ENCODE results near the gene CTSE.

CTSE gene

DNA sequence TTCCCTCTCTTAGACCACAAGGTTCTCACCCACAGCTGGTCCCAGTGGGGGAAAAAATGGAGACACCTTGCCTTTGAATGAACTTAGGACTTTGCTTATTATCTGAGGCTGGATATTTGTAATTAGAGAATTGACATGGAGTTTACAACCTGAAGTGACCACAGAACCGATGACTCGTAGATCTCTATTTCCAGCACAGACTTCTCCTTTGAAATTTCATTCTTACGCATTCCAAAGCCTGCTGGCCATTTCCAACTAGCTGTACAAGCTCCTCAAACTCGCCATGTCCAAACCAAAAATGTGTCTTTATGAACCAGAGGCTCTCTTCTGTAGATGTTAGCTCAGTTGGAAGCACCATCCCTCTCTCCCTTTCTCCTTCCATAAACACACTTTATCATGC is 32.5 kb downstream of the CTSE start:
- DNase-seq (ENCODE audit: low spot score) = no peak

DNA sequence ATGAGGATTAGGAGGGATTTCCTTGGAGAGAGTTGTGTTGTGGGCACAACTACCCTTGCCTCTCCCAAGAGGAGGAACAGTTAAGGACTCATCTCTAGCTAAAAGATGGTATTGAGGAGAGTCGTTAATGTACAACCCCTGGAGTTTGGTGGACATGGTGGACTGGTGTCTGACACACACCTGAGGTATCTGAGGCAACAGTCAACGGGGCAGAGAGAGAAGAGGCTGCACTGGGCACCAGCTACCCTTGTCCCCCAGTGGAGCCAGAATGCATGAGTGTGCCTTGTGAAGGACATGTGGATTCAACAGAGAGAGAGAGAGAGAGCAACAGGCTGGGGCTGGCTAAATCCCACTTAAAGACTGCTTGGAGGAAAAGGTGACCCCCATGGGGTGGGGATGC is 33.5 kb downstream of the CTSE start:
- no peak for DNase-seq (ENCODE audit: low spot score)

DNA sequence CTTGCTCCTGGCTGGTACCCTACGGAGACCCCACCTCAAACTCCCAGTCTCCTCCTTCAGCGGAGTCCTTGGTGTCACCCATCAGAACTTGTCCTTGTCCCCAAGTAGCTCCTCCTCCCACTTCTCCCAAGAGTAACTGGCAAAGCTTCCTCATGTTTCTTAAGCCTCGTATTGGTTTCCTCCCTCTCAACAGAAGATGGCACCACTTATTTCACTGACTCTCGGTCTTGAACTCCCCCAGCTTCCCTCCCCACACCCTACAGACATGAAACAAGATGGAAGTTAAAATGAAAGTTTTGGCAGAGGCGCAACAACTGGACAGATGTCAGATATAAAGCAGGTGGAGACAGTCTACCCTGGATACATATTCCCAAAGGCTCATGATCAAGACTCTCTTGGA is 33.9 kb downstream of the CTSE start:
- DNase-seq (ENCODE audit: low spot score) = no peak

DNA sequence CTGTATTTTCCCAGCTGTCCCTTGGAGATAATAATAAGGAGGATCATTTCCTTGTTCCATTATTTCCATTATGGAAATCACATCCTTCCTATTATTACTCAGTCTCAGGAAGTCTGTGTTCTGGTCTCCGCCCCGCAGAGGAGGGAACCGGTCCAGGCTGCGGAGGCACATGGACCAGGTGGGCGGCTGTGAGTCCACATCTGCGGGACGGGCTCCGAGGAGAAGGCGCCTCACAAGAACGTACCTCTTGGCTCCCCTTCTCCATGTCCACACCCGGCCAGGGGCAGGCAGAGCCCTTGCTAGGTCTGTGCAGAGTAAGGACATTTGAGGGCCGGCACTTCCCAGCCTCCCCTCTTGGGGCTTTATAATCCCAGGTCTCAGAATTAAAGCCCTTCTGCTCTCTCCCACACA is 35.1 kb downstream of the CTSE start:
- DNase-seq (ENCODE audit: low spot score) = no peak

DNA sequence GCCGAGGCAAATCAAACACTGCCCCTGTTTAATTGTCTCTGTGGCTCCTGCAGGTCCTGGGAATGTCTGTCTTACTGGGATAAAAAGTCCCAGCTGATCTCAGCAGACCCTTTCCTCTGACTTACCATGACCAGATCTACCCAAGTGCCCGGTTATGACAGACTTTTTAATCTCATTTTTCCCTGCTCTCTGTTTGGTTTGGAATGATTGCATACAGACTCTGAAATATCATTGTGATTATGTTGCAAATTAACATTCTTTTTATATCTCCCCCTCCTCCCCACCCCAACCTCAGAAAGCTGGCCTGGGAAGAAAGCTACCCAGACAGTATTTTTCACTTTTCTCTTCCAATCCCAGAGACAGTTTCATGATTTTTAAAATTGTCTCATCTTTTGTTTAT is 36.8 kb downstream of the CTSE start:
- no peak for DNase-seq (ENCODE audit: low spot score)

DNA sequence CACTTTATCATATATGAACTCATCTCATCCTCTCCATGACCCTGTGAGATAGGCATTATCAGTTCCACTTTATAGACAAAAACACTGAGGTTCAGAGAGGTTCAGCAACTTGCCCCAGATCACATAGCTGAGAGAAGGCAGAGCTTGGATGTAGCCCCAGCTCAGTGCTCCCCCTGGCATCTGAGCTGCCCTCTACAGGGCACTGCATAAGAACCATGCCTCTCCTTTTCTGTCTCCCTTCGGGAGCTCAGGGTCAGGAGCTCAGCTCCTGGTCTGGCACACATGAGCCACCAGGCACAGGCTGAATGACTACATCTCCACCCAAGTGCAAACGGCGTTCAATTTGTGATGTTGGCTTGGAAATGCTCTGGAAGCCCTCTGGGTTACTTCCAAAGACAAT is 37.4 kb downstream of the CTSE start:
- no peak for DNase-seq (ENCODE audit: low spot score)

DNA sequence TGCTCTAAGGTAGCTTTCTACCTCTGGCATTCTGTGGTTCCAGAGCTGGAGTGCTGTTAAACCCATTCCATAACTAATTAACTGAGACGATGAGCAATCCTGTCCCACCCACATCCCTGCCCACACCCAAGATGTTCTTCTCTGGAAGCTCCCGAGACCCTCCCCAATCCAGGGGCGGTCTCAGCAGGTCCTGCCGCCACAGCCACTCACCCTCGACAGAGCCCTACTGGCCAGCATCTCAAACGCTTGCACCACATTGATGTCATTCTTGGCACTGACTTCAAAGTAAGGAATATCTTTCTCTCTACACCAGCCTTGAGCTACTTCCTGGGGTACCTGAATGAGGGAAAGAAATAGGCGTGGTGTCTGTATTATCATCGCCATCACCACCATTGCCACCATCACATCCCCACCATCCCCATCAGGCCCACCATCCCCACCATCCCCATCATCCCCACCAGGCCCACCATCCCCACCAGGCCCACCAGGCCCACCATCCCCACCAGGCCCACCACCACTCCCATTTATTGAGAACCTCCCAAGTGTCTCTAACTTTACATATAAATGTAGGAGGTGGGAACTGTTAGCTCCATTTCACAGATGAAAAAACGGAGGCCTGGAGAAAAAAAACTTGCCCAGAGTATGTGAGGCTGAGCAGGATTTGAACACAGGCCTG is 38.2 kb downstream of the CTSE start:
- no peak for DNase-seq (ENCODE audit: low spot score)

DNA sequence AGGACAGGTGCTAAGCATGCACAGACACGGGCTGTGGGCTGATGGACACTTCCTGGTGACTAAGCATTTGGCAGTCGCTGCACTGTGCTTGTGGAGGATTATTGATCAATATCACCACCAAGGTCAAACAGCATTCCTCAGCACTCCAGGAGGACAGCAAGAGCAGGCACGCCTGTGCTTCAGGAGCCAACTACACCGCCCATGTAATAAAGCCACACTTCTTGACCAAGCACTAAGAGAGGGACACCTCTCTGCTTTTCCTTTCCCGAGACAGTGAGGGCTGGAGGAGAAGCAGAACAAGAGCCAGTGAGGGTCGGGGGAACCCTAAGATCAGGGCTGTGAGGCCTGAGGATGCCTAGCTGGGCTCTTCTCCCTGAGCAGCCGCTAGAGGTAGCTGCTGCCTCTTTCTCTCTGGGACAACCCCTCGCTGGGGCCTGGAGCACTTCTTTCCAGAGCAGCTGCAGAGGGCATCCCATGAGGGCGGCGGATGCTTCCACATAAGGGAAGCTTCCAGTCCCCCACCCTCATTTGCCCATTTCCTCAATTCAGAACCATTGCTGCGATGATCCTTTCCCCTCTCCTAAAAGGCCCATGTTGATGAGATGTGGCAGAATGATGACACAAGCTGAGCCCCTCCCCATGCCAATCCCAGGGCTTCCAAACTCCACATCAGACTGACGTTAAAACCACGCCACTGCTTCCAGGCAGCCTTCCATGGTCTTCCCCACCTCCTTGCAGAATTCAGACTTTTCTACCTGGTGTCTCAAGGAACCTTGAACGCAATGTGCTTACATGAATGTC is 39.6 kb downstream of the CTSE start:
- peak; percentile 39 for DNase-seq (ENCODE audit: low spot score)

DNA sequence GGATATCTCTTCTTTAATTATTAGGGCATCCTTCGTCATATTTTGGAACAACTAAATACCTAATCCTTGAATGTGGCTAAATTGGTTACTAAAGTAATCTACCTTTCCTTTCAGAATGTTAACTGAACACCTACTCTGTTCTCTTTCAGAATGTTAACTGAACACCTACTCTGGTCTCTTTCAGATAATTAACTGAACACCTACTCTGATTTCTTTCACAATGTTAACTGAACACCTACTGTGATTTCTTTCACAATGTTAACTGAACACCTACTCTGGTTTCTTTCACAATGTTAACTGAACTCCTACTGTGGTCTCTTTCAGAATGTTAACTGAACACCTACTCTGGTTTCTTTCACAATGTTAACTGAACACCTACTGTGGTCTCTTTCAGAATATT is 42.4 kb downstream of the CTSE start:
- DNase-seq (ENCODE audit: low spot score) = no peak

DNA sequence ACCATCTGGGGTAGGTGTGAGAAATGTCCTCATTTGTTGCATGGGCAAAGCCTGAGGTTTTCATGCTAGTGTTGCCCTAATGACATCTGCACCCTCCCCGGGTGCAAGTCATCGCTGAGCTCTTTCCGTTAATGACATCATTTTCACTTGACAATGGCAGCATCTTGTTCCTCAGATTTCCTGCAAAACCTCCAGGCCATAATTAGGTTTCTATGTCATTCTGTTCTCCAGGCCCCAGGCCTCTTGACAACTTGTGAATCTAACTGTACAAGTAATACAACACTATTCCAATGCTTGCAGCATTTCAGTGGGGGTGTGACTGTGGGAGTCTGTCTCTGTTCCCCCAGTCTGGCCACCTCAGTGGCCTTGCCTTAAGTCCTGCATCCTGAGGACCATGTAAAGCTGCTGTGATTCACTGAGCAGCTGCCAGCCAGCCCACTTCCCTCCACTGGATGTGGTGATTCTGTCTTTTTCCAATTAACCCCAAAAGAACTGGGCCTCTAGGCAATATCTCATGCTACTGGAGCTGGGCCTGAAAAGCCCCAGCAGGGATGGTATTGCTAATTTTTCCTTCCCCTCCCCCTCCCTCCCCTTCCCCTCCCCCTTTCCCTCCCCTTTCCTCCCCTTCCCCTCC is 43.3 kb downstream of the CTSE start:
- no peak for DNase-seq (ENCODE audit: low spot score)

DNA sequence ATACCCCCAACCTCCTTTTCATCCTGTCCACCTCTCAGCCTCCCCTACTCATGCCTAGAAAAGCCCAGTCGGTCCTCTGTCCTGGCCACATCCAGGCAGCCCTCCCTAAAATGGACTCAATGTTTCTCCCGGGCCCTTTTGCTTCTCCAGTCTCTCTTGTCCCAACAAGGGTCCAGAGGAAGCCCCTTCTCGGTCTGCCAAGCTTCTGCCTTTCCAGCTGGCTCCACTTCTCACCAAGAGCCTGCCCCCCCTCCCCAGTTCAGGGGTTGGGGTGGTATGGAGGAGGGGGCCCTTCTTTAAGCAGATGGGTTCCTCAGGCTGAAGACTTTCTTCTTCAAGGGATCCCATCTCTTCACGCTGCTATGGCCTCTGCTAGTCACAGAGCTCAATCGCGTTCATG is 44.4 kb downstream of the CTSE start:
- no peak for DNase-seq (ENCODE audit: low spot score)

DNA sequence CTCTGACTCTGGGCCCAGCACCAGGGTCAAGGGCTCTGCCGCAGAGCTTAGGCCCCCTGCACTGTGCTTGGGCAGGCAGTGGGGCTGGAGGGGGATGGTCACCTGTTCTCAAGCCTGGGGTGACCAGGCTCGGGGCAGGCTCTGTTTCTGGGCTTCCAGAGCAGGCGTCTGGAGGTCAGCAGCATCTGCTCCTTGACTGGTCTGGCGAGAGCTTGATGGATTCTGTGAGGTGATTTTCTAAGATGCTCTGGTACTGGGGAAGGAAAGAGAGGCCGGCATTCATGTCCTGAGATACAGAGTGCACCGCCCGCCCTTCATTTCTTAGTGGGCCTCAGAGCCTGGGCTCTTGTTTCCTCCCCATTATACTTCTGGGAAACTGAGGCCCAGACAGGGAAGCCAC is 45.0 kb downstream of the CTSE start:
- DNase-seq (ENCODE audit: low spot score) = no peak

DNA sequence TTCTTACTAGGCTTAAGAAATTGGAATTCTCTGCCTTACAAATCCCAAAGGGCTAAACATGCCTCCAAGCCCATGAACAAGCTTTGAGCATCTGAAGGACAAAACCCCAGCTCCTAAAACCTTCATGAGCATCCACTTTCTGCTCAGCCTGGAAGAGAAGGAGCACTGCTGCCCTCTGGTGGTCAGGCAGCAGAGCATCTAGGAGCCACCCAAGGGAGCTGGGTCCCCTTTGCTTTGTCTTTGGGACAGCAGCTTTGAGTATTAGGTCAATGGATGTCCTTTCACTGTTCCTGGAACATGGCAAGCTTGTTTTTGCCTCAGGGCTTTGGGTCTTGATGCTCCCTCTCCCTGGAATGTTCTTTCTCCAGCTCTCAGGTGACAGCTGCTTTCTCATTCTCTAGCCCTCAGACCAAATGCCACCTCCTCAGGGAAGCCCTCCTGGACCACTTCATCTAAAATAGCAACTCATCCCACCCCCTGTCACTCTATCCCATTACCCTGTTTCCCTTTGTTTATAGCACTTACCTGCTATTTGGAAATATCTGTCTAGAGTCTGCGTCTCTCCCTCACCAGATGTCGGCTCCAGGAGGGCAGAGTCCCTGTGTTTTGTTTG is 46.2 kb downstream of the CTSE start:
- DNase-seq (ENCODE audit: low spot score) = peak; percentile 80

DNA sequence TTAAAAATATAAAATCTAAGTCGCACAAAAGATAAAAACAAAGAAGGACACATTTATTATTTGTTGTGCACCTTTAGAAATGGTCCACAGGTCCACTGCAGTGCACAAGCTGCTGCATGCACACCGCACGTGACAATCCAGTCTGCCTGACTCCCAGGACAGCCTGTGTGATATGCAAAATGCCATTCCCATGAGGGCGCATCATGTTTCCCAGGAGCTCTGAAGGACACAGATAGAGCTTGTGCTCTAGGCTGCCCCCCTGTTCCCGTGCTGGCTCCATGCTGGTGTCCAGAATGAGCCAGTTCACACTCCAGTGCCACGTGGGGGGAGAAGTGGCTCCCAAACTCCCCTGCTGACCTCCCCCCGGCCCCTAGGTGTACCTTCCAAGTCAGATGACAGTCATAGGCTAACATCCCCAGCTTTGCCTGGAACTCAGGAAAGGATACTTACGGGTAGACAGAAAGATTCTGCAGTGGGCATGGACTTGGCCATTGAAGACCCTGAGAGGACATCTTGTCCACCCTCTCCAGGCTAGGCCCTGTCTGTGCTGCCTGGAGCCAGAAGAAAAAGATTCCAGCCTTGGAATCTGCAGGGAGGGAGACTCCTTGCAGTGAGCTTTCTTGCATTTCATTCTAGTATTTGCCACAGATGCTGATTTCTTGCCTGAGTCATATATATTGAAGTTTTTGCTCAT is 46.8 kb downstream of the CTSE start:
- DNase-seq (ENCODE audit: low spot score) = no peak

DNA sequence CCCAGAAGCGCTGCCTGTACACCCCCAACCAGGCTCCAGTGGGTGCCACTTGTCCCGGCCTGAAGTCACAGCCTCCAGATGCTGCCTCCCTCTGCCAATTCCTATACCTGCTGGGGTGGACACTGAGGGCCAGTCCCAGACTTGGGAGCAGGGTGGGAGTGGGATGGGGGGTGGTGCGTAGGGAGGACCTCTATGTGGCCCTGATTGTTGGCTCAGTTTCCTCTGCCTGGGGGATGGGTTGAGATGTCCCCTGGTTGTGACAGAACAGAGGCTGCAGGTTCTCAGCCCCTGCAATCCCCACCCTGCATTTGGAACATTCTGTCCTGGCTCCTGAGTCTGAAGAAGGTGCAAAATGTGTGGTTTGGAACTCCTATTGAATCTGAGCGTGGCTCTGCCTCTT is 47.7 kb downstream of the CTSE start:
- no peak for DNase-seq (ENCODE audit: low spot score)

DNA sequence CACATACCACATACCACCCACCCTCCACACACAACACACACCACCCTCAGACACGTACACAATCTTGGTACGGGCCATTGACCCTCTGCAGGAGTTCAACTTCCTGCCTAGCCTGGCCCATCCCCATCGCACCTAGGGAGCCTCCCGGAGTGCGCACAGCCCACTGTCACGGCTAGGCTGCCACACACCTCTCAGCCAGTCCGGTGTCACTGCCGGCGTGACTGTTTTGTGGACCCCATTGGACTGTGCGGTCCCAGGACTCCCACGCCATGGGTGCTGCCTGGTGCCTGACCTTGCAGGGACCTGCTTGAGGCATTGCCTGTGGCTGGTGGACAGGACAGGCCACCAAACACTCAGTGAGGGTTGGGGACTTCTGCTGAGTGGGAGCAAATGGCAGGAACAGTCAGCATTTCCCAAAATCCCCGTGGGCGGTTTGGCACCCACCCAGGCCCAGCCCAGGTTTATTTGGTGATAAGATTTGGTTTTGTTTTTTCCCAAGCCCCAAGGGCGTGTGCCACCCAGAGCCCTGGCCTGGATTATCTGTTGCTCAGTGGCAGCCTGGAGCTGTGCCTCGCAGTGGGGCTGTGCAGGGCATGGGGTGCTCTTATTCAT is 48.2 kb downstream of the CTSE start:
- no peak for DNase-seq (ENCODE audit: low spot score)

DNA sequence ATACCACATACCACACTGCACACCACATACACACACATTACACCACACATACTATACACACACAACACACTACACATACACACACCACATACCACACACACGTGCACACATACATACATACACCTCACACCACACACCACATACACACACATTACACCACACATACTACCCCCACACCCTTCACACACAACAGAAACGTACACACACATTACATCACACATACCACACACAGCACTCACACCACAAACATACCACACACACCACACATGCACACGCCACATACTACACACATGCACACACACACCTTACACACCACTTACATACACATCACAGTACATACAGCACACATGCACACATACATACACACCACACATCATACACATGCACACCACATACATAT is 49.0 kb downstream of the CTSE start:
- no peak for DNase-seq (ENCODE audit: low spot score)

DNA sequence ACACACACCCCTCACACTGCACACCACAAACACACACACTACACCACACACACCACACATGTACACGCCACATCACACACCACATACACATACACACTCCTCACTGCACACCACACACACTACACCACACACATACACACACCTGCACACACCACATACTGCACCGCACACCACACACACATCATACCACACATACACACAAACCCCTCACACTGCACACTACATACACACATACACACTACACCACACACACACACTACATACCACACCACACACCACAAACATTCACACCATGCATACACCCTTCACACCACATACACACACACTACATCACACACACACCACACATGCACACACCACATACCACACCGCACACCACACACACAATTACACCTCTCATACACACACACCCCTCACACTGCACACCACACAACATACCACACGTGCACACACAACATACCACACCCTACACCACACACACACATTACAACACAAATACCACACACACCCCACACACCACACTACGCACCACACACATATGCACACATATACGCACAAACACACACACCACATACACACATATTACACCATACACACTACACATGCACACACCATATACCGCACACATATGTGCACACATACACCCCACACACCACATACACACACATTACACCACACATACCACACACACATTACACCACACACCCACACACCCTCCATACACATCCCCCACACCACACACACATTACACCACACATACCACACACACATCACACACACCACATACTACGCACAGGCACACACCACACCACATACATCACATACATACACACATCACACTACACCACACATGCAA is 50.1 kb downstream of the CTSE start:
- DNase-seq (ENCODE audit: low spot score) = no peak

DNA sequence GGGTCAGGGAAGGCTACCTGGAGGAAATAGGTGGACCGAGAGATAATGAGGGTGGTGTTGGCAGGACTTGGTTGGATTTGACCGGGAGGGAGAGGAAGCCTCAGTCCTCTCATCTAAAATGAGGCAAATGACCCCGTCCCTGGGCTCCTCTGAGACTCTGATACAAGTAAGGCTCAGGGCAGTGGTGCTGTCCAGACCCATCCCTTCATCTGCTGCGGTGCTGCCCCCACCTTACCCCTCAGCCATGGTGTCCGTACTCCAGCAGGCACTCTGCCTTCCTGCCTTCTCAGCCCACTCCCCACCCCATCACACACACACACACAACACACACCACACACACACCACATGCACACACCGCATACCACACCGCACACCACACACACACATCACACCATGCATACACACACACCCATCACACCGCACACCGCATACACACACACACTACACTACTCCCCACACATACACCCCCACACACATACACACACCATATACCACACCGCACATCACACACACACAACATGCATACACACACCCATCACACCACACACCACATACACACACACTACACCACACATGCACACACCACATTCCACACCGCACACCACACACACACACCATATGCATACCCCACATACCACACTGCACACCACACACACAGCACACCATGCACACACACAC is 51.1 kb downstream of the CTSE start:
- DNase-seq (ENCODE audit: low spot score) = no peak

DNA sequence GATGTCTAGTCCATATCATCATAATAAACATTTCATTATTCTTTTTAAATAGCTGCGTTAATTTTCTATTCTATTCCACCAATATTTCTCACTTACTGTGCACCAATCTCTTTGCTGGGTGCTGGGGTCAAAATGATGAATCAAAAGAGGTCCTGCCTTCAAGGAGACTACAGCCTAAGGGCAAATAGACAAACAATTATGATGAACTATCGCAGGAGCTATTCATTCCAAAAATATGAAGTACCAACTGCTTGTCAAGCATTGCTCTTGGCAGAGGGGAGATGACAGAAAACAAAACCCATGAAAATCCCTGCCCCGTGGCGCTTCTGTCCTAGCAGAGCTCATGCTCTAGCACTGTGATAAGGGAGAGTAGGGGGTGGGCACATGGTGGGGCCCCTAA is 51.6 kb downstream of the CTSE start:
- DNase-seq (ENCODE audit: low spot score) = no peak
